ENCODE data around the gene OR10H3.
"Not testable (repeated sequence)": the region's sequence is repeated elsewhere in the genome, so short reads cannot be mapped to it uniquely, and the experiment has no call there.

Gene OR10H3

DNA sequence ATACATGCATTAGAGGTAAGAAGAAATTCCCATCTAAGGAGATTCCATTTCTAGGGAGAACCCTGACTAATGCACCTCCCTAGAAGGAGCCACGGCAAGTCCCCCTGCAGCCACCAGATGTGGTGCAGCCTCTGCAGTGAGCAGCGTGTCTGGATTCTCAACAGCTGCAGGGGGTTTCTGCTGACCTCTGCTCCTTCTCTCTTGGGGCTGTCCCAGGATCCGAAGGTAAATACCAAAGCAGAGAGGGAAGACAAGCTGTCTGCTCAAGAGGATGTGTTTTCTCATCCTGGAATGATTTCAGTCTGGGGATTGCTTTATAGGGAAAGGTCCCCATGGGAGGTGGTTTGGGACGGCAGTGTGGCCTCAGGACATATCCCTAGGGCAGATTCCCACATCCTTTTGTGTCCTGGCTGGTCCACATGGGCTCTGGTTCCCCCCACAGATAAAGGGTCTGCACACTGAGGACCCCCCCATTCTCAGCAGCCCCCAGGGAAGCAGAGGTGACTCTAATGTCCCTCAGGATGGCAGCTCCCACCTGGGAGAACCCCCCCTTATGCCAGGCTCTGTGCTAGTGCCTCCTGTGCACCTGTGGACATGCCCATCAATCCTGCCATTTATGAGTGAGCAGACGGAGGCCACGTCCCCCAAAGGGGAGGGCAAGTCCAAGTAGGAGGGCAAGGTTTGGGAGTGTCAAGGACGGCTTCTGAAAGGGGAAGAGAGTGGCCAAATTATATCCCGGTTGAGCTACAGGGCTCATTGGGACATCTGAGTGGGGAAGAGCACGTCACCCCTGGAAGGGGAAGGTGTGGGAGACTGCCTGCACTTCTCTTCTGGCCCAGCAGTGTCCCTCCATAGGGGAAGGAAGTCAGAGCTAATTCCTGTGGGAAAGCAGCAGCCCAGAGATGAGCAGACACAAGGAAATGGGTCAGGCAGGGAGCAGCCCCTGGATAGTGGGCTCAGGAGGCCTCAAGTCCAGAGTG lies 39.5 kb downstream of the OR10H3 start:
- Histone ChIP-seq H3K27ac (ENCODE audit: low read depth, low read length) (no peak overlapping the region), H3K27me3 (ENCODE audit: control insufficient read depth, insufficient read depth, low read length) (peaks cover 4% of the 10 kb centered on the region; the same call in 1 of the 2 replicates), H3K9me3 (ENCODE audit: control insufficient read depth, insufficient read depth, low read depth, low read length) (peaks cover 25% of the 10 kb centered on the region; the same call in 1 of the 2 replicates), H3K9ac (ENCODE audit: low read length) (no peak overlapping the region), H3K4me1 (ENCODE audit: control insufficient read depth, insufficient read depth, low read length) (no peaks in the 10 kb centered on the region), H3K36me3 (ENCODE audit: control insufficient read depth, insufficient read depth, low read length) (no peaks in the 10 kb centered on the region), H3K4me3 (ENCODE audit: low read depth, low read length) (no peak overlapping the region)

DNA sequence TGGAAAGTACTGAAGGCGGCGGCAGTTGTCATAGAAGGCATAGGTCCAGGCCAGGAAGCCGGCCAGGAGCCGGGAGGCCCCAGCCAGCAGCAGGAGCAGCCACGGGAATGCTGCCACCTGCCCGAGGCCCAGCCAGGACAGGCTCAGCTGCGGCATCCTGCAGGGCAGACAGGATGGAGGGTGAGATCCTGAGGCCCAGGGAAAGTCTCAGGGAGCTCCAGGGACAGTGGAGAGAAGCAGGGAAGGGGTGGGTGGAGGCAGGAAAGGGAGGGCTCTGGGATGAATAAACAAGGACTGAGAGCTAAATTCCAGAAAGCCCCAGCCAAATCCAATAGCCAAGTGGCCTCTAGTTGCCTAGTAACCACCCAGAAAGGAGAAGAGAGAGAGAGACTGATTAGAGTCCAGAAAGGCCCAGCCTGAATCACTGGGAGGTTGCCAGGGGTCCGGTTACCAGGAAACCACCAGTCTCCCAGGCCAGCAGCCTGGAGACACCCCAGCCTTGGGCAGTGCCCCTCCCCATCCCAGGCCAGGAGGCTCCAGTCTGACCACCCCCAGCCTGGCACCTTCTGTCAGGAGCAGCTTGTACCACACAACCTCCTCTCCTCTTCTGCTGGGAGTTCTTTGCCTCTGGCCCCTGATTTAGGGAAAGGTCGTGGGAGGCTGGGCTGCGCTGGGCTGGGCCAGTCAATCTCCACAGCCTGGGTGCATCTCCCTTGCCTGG lies 42.1 kb downstream of the OR10H3 start:
- H3K4me3 ChIP-seq (ENCODE audit: low read depth, low read length): no peak overlapping the region
- H3K27ac ChIP-seq (ENCODE audit: low read depth, low read length): no peak overlapping the region
- H3K36me3 ChIP-seq (ENCODE audit: control insufficient read depth, insufficient read depth, low read length): no peaks in the 10 kb centered on the region
- peaks cover 4% of the 10 kb centered on the region; the same call in 1 of the 2 replicates for H3K27me3 ChIP-seq (ENCODE audit: control insufficient read depth, insufficient read depth, low read length)
- peaks cover 19% of the 10 kb centered on the region; the same call in 1 of the 2 replicates for H3K9me3 ChIP-seq (ENCODE audit: control insufficient read depth, insufficient read depth, low read depth, low read length)
- no peaks in the 10 kb centered on the region for H3K4me1 ChIP-seq (ENCODE audit: control insufficient read depth, insufficient read depth, low read length)
- no peak overlapping the region for H3K9ac ChIP-seq (ENCODE audit: low read length)

DNA sequence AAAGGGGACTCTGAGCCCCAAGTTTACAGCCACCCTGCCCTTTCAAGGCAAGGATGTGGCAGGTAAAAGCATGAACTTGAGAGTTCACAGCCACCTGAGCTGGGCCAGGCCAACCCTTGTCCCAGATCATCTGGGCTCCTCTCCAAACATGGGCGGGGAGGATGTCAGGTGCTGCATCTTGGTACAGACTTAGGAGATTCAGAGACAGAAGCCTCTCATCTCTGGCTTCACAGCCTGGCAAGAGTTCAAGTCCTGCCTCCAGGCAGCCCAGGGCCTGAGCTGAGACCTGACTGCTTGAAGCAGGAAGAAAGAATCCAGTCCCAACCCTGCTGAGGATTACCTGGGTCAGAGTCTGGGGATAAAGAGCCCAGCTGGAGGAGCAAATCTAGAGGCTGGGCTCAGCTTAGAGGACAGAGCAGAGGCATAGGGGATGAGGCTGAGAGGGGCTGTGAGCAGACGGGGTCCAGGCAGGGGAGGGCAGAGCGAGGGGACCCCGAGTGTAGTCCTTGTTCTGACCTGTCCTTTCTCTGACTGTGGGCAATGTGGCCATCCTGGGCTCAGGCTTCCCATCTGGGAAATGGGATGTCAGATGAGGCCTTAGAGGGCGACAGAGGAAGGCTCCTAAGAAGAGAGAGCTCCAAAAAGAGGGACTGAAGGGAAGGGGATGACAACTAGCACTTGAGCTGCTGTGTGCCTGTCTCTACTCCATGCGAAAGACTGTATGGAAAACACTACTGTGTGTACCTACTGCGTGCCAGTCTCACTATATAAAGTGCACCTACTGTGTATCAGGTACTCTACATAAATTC lies 43.0 kb downstream of the OR10H3 start:
- Histone ChIP-seq H3K9ac (ENCODE audit: low read length) (no peak overlapping the region), H3K36me3 (ENCODE audit: control insufficient read depth, insufficient read depth, low read length) (no peaks in the 10 kb centered on the region), H3K4me3 (ENCODE audit: low read depth, low read length) (no peak overlapping the region), H3K9me3 (ENCODE audit: control insufficient read depth, insufficient read depth, low read depth, low read length) (peaks cover 13% of the 10 kb centered on the region; the same call in 1 of the 2 replicates), H3K27me3 (ENCODE audit: control insufficient read depth, insufficient read depth, low read length) (no peaks in the 10 kb centered on the region; the same call in 1 of the 2 replicates), H3K27ac (ENCODE audit: low read depth, low read length) (no peak overlapping the region), H3K4me1 (ENCODE audit: control insufficient read depth, insufficient read depth, low read length) (no peaks in the 10 kb centered on the region)

GRCh38 chr19:15781661-15782060 lies 43.9 kb downstream of the OR10H3 start:
- Histone ChIP-seq H3K36me3 (ENCODE audit: control insufficient read depth, insufficient read depth, low read length) (no peaks in the 10 kb centered on the region), H3K9ac (ENCODE audit: low read length) (no peak overlapping the region), H3K9me3 (ENCODE audit: control insufficient read depth, insufficient read depth, low read depth, low read length) (peaks cover 11% of the 10 kb centered on the region; the same call in 1 of the 2 replicates), H3K27ac (ENCODE audit: low read depth, low read length) (no peak overlapping the region), H3K4me3 (ENCODE audit: low read depth, low read length) (no peak overlapping the region), H3K4me1 (ENCODE audit: control insufficient read depth, insufficient read depth, low read length) (no peaks in the 10 kb centered on the region), H3K27me3 (ENCODE audit: control insufficient read depth, insufficient read depth, low read length) (no peaks in the 10 kb centered on the region; the same call in 1 of the 2 replicates)

- H3K4me3 ChIP-seq (ENCODE audit: low read depth, low read length): no peak overlapping the region
- no peaks in the 10 kb centered on the region for H3K4me1 ChIP-seq (ENCODE audit: control insufficient read depth, insufficient read depth, low read length)
- H3K27ac ChIP-seq (ENCODE audit: low read depth, low read length): no peak overlapping the region
- H3K36me3 ChIP-seq (ENCODE audit: control insufficient read depth, insufficient read depth, low read length): no peaks in the 10 kb centered on the region
- H3K27me3 ChIP-seq (ENCODE audit: control insufficient read depth, insufficient read depth, low read length): no peaks in the 10 kb centered on the region; the same call in 1 of the 2 replicates
- H3K9me3 ChIP-seq (ENCODE audit: control insufficient read depth, insufficient read depth, low read depth, low read length): peaks cover 11% of the 10 kb centered on the region; the same call in 1 of the 2 replicates
- no peak overlapping the region for H3K9ac ChIP-seq (ENCODE audit: low read length)
Observed at GRCh38 chr19:15782211-15782610, 44.4 kb downstream of the OR10H3 start.

DNA sequence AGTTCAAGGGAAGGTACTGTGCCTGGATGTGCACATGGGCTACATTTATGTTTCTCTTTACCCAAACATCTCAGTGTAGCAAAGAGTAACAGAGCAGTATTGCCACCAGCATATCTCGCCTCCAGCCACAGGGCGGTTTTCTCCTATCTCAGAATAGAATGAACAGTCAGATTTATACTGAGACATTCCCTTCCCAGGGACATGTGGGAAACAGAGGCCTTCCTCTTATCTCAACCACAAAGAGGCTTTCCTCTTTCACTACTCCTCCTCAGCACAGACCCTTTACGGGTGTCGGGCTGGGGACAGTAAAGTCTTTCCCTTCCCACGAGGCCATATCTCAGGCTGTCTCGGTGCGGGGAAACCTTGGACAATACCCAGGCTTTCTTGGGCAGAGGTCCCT lies 45.1 kb downstream of the OR10H3 start:
- not testable (repeated sequence) for H3K9me3 ChIP-seq (ENCODE audit: control insufficient read depth, insufficient read depth, low read depth, low read length); H3K9ac ChIP-seq (ENCODE audit: low read length); H3K4me3 ChIP-seq (ENCODE audit: low read depth, low read length); H3K27me3 ChIP-seq (ENCODE audit: control insufficient read depth, insufficient read depth, low read length); H3K36me3 ChIP-seq (ENCODE audit: control insufficient read depth, insufficient read depth, low read length); H3K27ac ChIP-seq (ENCODE audit: low read depth, low read length); H3K4me1 ChIP-seq (ENCODE audit: control insufficient read depth, insufficient read depth, low read length)

DNA sequence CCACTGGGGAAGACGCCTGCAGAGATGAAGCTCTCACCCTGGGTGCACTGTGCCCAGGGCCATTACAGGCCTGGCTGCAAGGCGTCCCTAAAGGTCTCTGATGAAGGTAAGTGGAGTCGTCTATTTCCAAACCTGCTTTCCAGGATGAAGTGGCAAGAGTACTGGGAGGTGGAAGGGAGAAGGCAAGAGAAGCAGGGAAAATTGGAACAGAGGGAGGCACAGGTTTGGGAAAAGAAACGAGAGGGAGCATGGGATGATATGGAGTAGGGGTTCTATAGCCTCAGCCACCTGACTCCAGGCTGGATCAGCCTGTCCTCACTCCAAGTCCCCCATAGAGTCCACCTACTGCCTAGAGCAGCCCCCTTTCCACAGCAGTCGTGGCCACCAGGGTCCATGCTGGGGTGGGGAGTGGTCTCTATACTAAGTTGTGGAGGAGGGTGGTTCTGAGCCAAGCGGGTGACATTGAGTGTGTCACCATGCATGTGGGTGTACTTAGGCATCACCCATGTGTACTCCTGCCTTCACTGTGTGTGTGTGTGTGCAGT lies 49.9 kb downstream of the OR10H3 start, which contains the start of gene OR10H5:
TSS of gene OR10H5 (plus strand) at position 51 of the 545 bp plus-strand sequence. CDS start 6,388 bp downstream, outside the sequence.
- Histone ChIP-seq H3K9ac (ENCODE audit: low read length) (no peak within 1 kb of the TSS), H3K4me3 (ENCODE audit: low read depth, low read length) (no peak within 1 kb of the TSS), H3K36me3 (ENCODE audit: control insufficient read depth, insufficient read depth, low read length) (no peaks in the 10 kb centered on the region), H3K27ac (ENCODE audit: low read depth, low read length) (no peak within 1 kb of the TSS), H3K27me3 (ENCODE audit: control insufficient read depth, insufficient read depth, low read length) (peaks cover 12% of the 10 kb centered on the region; the same call in 1 of the 2 replicates), H3K9me3 (ENCODE audit: control insufficient read depth, insufficient read depth, low read depth, low read length) (peaks cover 2% of the 10 kb centered on the region; the same call in 1 of the 2 replicates), H3K4me1 (ENCODE audit: control insufficient read depth, insufficient read depth, low read length) (no peaks in the 10 kb centered on the region)

DNA sequence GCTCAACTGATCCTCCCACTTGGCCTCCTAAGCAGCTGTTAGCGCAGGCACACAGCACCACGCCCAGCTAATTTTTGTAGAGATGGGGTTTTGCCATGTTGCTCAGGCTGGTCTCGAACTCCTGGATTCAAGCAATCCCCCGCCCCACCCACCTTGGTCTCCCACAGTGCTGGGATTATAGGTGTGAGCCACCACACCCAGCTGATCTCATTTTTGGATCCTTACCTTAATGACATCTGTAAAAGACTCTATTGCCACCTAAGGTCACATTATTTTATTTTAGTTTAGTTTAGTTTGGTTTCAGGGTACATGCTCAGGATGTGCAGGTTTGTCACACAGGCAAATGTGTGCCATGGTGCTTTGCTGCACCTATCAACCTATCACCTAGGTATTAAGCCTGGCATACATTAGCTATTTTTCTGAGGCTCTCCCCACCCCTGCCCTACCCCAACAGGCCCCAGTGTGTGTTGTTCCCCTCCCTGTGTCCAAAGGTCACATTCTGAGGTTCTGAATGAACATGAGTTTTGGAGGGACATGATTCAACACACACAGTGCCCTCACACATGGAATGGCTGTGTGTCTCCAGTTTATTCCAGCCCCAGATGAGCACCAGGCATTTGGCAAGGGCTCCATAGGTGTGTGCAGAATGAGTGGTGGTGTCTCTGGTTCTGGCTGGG lies 50.9 kb downstream of the OR10H3 start:
- Histone ChIP-seq H3K9me3 (ENCODE audit: control insufficient read depth, insufficient read depth, low read depth, low read length) (peaks cover 4% of the 10 kb centered on the region; the same call in 1 of the 2 replicates), H3K27me3 (ENCODE audit: control insufficient read depth, insufficient read depth, low read length) (peaks cover 12% of the 10 kb centered on the region; the same call in 1 of the 2 replicates)

GRCh38 chr19:15790096-15790495 lies 52.3 kb downstream of the OR10H3 start:
- no peaks in the 10 kb centered on the region for H3K4me1 ChIP-seq (ENCODE audit: control insufficient read depth, insufficient read depth, low read length)
- H3K27ac ChIP-seq (ENCODE audit: low read depth, low read length): no peak overlapping the region
- H3K9ac ChIP-seq (ENCODE audit: low read length): no peak overlapping the region
- H3K36me3 ChIP-seq (ENCODE audit: control insufficient read depth, insufficient read depth, low read length): no peaks in the 10 kb centered on the region
- H3K4me3 ChIP-seq (ENCODE audit: low read depth, low read length): no peak overlapping the region
- peaks cover 7% of the 10 kb centered on the region; the same call in 1 of the 2 replicates for H3K9me3 ChIP-seq (ENCODE audit: control insufficient read depth, insufficient read depth, low read depth, low read length)
- H3K27me3 ChIP-seq (ENCODE audit: control insufficient read depth, insufficient read depth, low read length): peaks cover 12% of the 10 kb centered on the region; the same call in 1 of the 2 replicates

More for the DNA sequence above, 50.9 kb downstream of the OR10H3 start:
- no peaks in the 10 kb centered on the region for H3K4me1 ChIP-seq (ENCODE audit: control insufficient read depth, insufficient read depth, low read length)
- no peak overlapping the region for H3K4me3 ChIP-seq (ENCODE audit: low read depth, low read length)
- H3K36me3 ChIP-seq (ENCODE audit: control insufficient read depth, insufficient read depth, low read length): no peaks in the 10 kb centered on the region
- H3K9ac ChIP-seq (ENCODE audit: low read length): no peak overlapping the region
- H3K27ac ChIP-seq (ENCODE audit: low read depth, low read length): no peak overlapping the region

Measured in HUES6 (cell line).